Glutamatergic neuron (in vitro differentiated cells): ENCODE measurements around the gene VAMP7. TPM values are rescaled to one million over a fixed set of nuclear protein-coding genes. Genes with fewer than 3 reads are reported as not detected.
"Not testable (repeated sequence)": the region's sequence is repeated elsewhere in the genome, so short reads cannot be mapped to it uniquely, and the experiment has no call there.

ENCODE experiments used
- DNase-seq: peaks from one replicate; pipeline ENCODE4 v3.0.0; 2022
- H3K27ac Mint-ChIP-seq: one replicate; pipeline ENCODE4 v1.8.0; 2020; ENCODE audit warnings: mild to moderate bottlenecking, mixed read lengths, inconsistent platforms; ENCODE audit not compliant: unreplicated experiment
- H3K27me3 Mint-ChIP-seq: one replicate; pipeline ENCODE4 v1.8.0; 2020; ENCODE audit warnings: mild to moderate bottlenecking, moderate library complexity, mixed read lengths, inconsistent platforms; ENCODE audit not compliant: unreplicated experiment
- H3K36me3 Mint-ChIP-seq: one replicate; pipeline ENCODE4 v1.8.0; 2020; ENCODE audit warnings: mild to moderate bottlenecking, mixed read lengths, inconsistent platforms; ENCODE audit not compliant: unreplicated experiment
- H3K4me1 Mint-ChIP-seq: one replicate; pipeline ENCODE4 v1.8.0; 2020; ENCODE audit warnings: mild to moderate bottlenecking, low read depth, mixed read lengths, inconsistent platforms; ENCODE audit not compliant: unreplicated experiment
- H3K4me3 Mint-ChIP-seq: one replicate; pipeline ENCODE4 v1.8.0; 2020; ENCODE audit warnings: mild to moderate bottlenecking, mixed read lengths, inconsistent platforms; ENCODE audit not compliant: unreplicated experiment
- H3K9me3 Mint-ChIP-seq: one replicate; pipeline ENCODE4 v1.8.0; 2020; ENCODE audit warnings: mild to moderate bottlenecking, moderate library complexity, mixed read lengths, inconsistent platforms; ENCODE audit not compliant: unreplicated experiment
- CTCF ChIP-seq: fragments of 200-600 bp; sonication (generic); IDR thresholded peaks from one replicate; pipeline ENCODE4 v1.5.0; 2021; ENCODE audit not compliant: partially characterized antibody, unreplicated experiment
- total RNA-seq: library from RNA; stranded (reverse); fragmentation: NEBNext Ultra II Directional; extraction: Animal tissue kit (Norgen Biotek cat#: 25700); gene quantifications from one replicate; pipeline ENCODE4 v1.2.1, GENCODE V29; 2021; ENCODE audit not compliant: unreplicated experiment

The VAMP7 gene
- total RNA-seq, 1 donor from 2014 or later, result 19.5 TPM

GRCh38 chrX:155899366-155899765 is 18.2 kb downstream of the VAMP7 start:
- Mint-ChIP-seq H3K27ac (no peak overlapping the region), H3K36me3 (no peaks in the 10 kb centered on the region), H3K4me1 (no peaks in the 10 kb centered on the region), H3K4me3 (no peak overlapping the region), H3K9me3 (no peaks in the 10 kb centered on the region), H3K27me3 (peaks cover 1% of the 10 kb centered on the region)
- DNase-seq, result no peak
- TF ChIP-seq CTCF, result no peak

- no peak overlapping the region for H3K27ac Mint-ChIP-seq
These were observed 19.6 kb downstream of the VAMP7 start for GRCh38 chrX:155900765-155901164.

GRCh38 chrX:155907661-155908060 is 26.5 kb downstream of the VAMP7 start:
- not testable (repeated sequence) for DNase-seq, H3K27me3 Mint-ChIP-seq, H3K9me3 Mint-ChIP-seq, H3K4me3 Mint-ChIP-seq, H3K27ac Mint-ChIP-seq, H3K4me1 Mint-ChIP-seq
- H3K36me3 Mint-ChIP-seq, result peaks cover 17% of the 10 kb centered on the region

More at GRCh38 chrX:155900765-155901164, 19.6 kb downstream of the VAMP7 start:
- Mint-ChIP-seq H3K9me3 (no peaks in the 10 kb centered on the region), H3K27me3 (no peaks in the 10 kb centered on the region), H3K36me3 (no peaks in the 10 kb centered on the region), H3K4me3 (no peak overlapping the region), H3K4me1 (no peaks in the 10 kb centered on the region)
- no peak for DNase-seq
- TF ChIP-seq CTCF, result no peak

GRCh38 chrX:155923200-155923599 is 42.1 kb downstream of the VAMP7 start:
- Mint-ChIP-seq H3K9me3 (peaks cover 3% of the 10 kb centered on the region), H3K36me3 (peaks cover 6% of the 10 kb centered on the region), H3K27ac (no peak overlapping the region), H3K4me1 (no peaks in the 10 kb centered on the region), H3K4me3 (no peak overlapping the region), H3K27me3 (no peaks in the 10 kb centered on the region)
- no peak for TF ChIP-seq CTCF
- no peak for DNase-seq

GRCh38 chrX:155930852-155931618 is 49.9 kb downstream of the VAMP7 start:
- peaks cover 17% of the 10 kb centered on the region for H3K36me3 Mint-ChIP-seq
- H3K27me3 Mint-ChIP-seq, H3K9me3 Mint-ChIP-seq, DNase-seq, H3K4me1 Mint-ChIP-seq, H3K4me3 Mint-ChIP-seq, H3K27ac Mint-ChIP-seq: not testable (repeated sequence)

- H3K36me3 Mint-ChIP-seq, result peaks cover 4% of the 10 kb centered on the region
- no peaks in the 10 kb centered on the region for H3K27me3 Mint-ChIP-seq
- no peak overlapping the region for H3K27ac Mint-ChIP-seq
- TF ChIP-seq CTCF, result no peak
- H3K4me1 Mint-ChIP-seq, result peaks cover 5% of the 10 kb centered on the region
- no peak for DNase-seq
- peaks cover 7% of the 10 kb centered on the region for H3K9me3 Mint-ChIP-seq
- no peak overlapping the region for H3K4me3 Mint-ChIP-seq
These were observed 57.0 kb downstream of the VAMP7 start for GRCh38 chrX:155938132-155938531.
